ENCODE measurements around the gene SULT4A1. TPM values are rescaled to one million over a fixed set of nuclear protein-coding genes. Genes with fewer than 3 reads are reported as not detected.

SULT4A1 gene
- total RNA-seq, 1 donor from 2014 or later, result 79.5 TPM

DNA sequence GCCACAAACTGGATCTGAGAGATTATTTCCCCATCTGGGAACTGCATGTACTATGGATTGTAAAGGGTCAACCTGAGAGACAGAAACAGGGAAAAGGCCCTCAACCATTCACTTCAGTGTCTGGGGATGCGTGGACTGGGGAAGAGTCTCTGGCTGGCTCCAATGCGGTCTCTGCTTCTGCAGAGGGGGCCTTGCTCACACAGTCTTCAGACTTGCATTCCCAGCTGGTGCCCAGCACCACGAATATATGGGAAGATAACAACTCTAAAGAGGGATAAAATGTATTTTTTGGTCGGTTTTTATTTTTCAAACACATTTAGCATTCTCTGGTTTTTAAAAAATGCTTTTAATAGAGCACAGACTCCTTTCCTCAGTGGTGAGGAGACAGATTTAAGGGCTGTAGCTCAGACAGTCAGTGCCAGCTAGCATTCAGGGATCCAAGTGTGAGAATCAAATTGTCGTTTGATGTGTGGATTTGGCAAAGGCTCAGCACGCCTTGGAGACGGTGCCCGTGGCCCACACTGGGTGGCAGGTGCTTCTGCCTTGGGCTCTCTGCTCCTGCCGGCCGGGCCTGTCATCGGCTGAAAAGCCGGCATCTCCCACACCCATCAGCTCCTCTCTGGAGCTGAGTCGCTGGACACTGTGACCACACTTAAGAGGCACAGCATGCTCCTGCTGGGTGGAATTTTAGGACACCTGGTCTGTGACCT lies 42.2 kb downstream of the SULT4A1 start:
- Mint-ChIP-seq H3K4me3 (ENCODE audit: unreplicated experiment) (no peak overlapping the region), H3K9me3 (ENCODE audit: unreplicated experiment) (no peaks in the 10 kb centered on the region), H3K36me3 (ENCODE audit: unreplicated experiment) (no peaks in the 10 kb centered on the region), H3K4me1 (ENCODE audit: low read depth, unreplicated experiment) (peaks cover 7% of the 10 kb centered on the region), H3K27me3 (ENCODE audit: unreplicated experiment) (peaks cover 10% of the 10 kb centered on the region), H3K27ac (ENCODE audit: unreplicated experiment) (no peak overlapping the region)
- no peak for DNase-seq
- TF ChIP-seq, protein P1, sequence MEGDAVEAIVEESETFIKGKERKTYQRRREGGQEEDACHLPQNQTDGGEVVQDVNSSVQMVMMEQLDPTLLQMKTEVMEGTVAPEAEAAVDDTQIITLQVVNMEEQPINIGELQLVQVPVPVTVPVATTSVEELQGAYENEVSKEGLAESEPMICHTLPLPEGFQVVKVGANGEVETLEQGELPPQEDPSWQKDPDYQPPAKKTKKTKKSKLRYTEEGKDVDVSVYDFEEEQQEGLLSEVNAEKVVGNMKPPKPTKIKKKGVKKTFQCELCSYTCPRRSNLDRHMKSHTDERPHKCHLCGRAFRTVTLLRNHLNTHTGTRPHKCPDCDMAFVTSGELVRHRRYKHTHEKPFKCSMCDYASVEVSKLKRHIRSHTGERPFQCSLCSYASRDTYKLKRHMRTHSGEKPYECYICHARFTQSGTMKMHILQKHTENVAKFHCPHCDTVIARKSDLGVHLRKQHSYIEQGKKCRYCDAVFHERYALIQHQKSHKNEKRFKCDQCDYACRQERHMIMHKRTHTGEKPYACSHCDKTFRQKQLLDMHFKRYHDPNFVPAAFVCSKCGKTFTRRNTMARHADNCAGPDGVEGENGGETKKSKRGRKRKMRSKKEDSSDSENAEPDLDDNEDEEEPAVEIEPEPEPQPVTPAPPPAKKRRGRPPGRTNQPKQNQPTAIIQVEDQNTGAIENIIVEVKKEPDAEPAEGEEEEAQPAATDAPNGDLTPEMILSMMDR (IDR thresholded peaks at IDR 0.05; ENCODE audit: partially characterized antibody, unreplicated experiment), result no peak

DNA sequence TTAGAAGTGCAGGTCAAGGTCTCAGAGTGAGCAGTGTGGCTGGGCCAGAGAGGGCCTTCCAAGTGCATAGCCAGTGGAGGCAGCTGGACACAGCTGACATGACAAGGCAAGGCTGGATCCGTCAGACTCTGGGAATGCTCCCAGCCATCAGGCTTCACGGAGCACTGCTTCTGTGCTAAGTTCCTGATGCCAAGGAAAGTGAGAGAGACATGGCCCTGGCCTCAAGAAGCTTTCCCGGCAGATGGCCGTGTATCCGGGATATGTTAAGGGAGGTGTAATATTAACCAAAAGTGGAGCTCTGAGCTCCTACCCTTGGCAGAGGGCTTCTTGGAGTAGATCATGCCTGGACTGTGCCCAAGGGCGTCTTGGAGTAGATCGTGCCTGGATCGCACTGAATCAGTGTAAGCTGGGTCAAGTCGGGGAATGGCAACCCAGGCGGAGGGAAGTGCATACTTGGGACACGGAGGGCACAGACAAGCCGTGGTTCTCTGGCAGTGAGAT lies 42.8 kb downstream of the SULT4A1 start:
- TF ChIP-seq, protein P1 (IDR thresholded peaks at IDR 0.05; ENCODE audit: partially characterized antibody, unreplicated experiment), result no peak
- Mint-ChIP-seq H3K36me3 (ENCODE audit: unreplicated experiment) (no peaks in the 10 kb centered on the region), H3K27me3 (ENCODE audit: unreplicated experiment) (peaks cover 10% of the 10 kb centered on the region), H3K9me3 (ENCODE audit: unreplicated experiment) (no peaks in the 10 kb centered on the region), H3K4me3 (ENCODE audit: unreplicated experiment) (no peak overlapping the region), H3K27ac (ENCODE audit: unreplicated experiment) (no peak overlapping the region), H3K4me1 (ENCODE audit: low read depth, unreplicated experiment) (peaks cover 2% of the 10 kb centered on the region)
- no peak for DNase-seq

GRCh38 chr22:43818981-43819380 lies 43.3 kb downstream of the SULT4A1 start:
- no peaks in the 10 kb centered on the region for H3K9me3 Mint-ChIP-seq (ENCODE audit: unreplicated experiment)
- no peak for DNase-seq
- no peaks in the 10 kb centered on the region for H3K36me3 Mint-ChIP-seq (ENCODE audit: unreplicated experiment)
- H3K27me3 Mint-ChIP-seq (ENCODE audit: unreplicated experiment), result peaks cover 10% of the 10 kb centered on the region
- TF ChIP-seq, protein P1 (IDR thresholded peaks at IDR 0.05; ENCODE audit: partially characterized antibody, unreplicated experiment), result no peak
- H3K4me3 Mint-ChIP-seq (ENCODE audit: unreplicated experiment), result no peak overlapping the region
- no peaks in the 10 kb centered on the region for H3K4me1 Mint-ChIP-seq (ENCODE audit: low read depth, unreplicated experiment)
- no peak overlapping the region for H3K27ac Mint-ChIP-seq (ENCODE audit: unreplicated experiment)

GRCh38 chr22:43817402-43817801 lies 44.9 kb downstream of the SULT4A1 start:
- Mint-ChIP-seq H3K4me1 (ENCODE audit: low read depth, unreplicated experiment) (no peaks in the 10 kb centered on the region), H3K36me3 (ENCODE audit: unreplicated experiment) (no peaks in the 10 kb centered on the region), H3K4me3 (ENCODE audit: unreplicated experiment) (no peak overlapping the region), H3K27me3 (ENCODE audit: unreplicated experiment) (peaks cover 8% of the 10 kb centered on the region), H3K27ac (ENCODE audit: unreplicated experiment) (no peak overlapping the region), H3K9me3 (ENCODE audit: unreplicated experiment) (no peaks in the 10 kb centered on the region)
- no peak for DNase-seq
- TF ChIP-seq, protein P1 (IDR thresholded peaks at IDR 0.05; ENCODE audit: partially characterized antibody, unreplicated experiment), result no peak

DNA sequence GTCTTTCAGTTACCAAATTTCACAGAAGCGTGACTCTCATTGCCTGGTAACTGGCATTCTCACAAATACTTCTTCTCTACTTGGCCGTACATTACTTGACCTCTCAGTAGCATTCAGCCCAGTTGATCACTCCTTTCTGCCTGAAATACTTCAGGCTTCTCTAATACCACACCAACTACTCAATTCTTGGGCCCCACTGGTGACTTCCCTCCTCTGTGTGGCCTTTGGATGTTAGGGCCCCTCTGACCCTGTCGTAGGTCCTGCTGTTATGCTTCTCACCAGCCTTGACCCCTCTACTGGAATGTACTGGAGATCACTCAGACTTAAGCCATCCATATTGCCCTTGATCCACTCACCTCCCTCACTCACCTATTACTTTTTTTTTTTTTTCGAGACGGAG lies 48.0 kb downstream of the SULT4A1 start:
- Mint-ChIP-seq H3K4me3 (ENCODE audit: unreplicated experiment) (no peak overlapping the region), H3K4me1 (ENCODE audit: low read depth, unreplicated experiment) (no peaks in the 10 kb centered on the region), H3K27ac (ENCODE audit: unreplicated experiment) (no peak overlapping the region), H3K9me3 (ENCODE audit: unreplicated experiment) (no peaks in the 10 kb centered on the region), H3K27me3 (ENCODE audit: unreplicated experiment) (no peaks in the 10 kb centered on the region), H3K36me3 (ENCODE audit: unreplicated experiment) (no peaks in the 10 kb centered on the region)
- no peak for DNase-seq
- TF ChIP-seq, protein P1 (IDR thresholded peaks at IDR 0.05; ENCODE audit: partially characterized antibody, unreplicated experiment), result no peak

Measured in glutamatergic neuron (in vitro differentiated cells).